Measurements from ENCODE around the gene PIP5K1B. TPM values are rescaled to one million over a fixed set of nuclear protein-coding genes. Genes with fewer than 3 reads are reported as not detected.

PIP5K1B gene
- total and polyA plus RNA-seq, 2 donors (not counting 1 experiment from before 2014, with no cell fraction given) = 11.8 to 24.1 TPM

DNA sequence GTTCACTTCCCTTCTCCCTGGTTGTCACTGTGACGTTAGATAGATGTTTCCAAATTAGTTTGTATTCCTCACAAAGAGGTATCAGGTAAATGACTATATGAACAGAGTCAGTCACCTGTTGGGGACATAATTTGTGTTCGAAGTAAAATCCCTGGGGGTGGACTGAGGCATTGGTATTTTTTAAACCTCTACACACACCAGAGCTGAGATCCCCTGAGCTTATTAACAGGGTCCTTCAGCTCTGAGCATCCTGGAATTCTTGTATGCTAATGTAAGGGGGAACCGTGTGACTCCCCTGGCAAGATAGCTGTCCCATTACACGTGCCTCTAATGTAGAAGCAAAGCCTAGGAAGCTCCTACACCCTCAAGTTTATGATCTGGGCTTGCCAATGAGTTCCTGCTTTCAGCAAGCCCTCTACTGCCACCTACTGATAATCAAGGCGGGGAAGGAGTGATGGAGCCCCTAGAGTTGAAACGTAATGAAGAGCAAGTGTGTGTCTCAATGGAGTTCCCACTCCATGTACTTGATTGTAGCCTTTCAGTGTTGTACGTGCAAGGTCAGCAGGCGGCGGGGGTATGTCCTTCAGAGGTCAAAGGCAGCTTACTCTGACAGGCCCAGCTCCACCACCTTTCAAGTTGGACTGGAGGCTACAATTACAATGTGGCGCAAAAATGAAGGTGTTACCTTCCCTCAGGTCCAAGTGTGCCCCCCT, 294.5 kb downstream of the PIP5K1B start:
- 43% methylated on average over 6 of the region's 10 CpGs for WGBS (ENCODE audit: insufficient coverage)
- no peak overlapping the region for H3K27ac ChIP-seq (ENCODE audit: low read length in 2 of 2)
- Mint-ChIP-seq H3K4me3 (no peak overlapping the region), H3K27me3 (no peaks in the 10 kb centered on the region), H3K27ac (peak overlapping the region; percentile 16), H3K9me3 (ENCODE audit: insufficient read depth) (no peaks in the 10 kb centered on the region), H3K4me1 (peaks cover 21% of the 10 kb centered on the region)
- H3K27me3 ChIP-seq (replicated peaks in 1 of 4; ENCODE audit: control extremely low read depth in 1 of 4, control insufficient read depth in 3 of 4, insufficient read depth in 4 of 4, low read length in 3 of 4) = no peaks in the 10 kb centered on the region
- H3K4me1 ChIP-seq (ENCODE audit: control insufficient read depth in 2 of 2, insufficient read depth in 2 of 2, low read length in 2 of 2) = peaks cover 0 to 7% of the 10 kb centered on the region in 2 donors
- ChIA-PET POLR2A (no interaction called here), CTCF (interaction anchor here (0.6 to 4.7 kb wide), 51 partner anchors 8 to 657 kb away, joined by 3 to 26 read pairs (median 4); partner anchors contain the start of genes FXN and PIP5K1B)
- ATAC-seq (ENCODE audit: low read depth) (peak; percentile 92), DNase-seq (peak; percentile 74)
- H3K36me3 ChIP-seq (replicated peaks in 1 of 2; ENCODE audit: control extremely low read depth in 1 of 2, control insufficient read depth in 1 of 2, extremely low read depth in 1 of 2, insufficient read depth in 2 of 2, low read length in 1 of 2) = peaks cover 0 to 4% of the 10 kb centered on the region in 2 experiments
- H3K4me3 ChIP-seq (ENCODE audit: control extremely low read depth in 1 of 5, extremely low read depth in 1 of 5, insufficient read depth in 1 of 5, low read depth in 2 of 5, low read length in 4 of 5) = no peak overlapping the region
- no peaks in the 10 kb centered on the region for H3K9me3 ChIP-seq (ENCODE audit: control extremely low read depth in 1 of 3, control insufficient read depth in 2 of 3, insufficient read depth in 1 of 3, low read length in 2 of 3)
- peaks cover 4% of the 10 kb centered on the region for H4K20me1 ChIP-seq (ENCODE audit: control insufficient read depth, insufficient read depth, low read length, poor library complexity, severe bottlenecking)
- no peaks in the 10 kb centered on the region for H3K79me2 ChIP-seq (ENCODE audit: control insufficient read depth, insufficient read depth, low read length)
- TF ChIP-seq, protein P1, sequence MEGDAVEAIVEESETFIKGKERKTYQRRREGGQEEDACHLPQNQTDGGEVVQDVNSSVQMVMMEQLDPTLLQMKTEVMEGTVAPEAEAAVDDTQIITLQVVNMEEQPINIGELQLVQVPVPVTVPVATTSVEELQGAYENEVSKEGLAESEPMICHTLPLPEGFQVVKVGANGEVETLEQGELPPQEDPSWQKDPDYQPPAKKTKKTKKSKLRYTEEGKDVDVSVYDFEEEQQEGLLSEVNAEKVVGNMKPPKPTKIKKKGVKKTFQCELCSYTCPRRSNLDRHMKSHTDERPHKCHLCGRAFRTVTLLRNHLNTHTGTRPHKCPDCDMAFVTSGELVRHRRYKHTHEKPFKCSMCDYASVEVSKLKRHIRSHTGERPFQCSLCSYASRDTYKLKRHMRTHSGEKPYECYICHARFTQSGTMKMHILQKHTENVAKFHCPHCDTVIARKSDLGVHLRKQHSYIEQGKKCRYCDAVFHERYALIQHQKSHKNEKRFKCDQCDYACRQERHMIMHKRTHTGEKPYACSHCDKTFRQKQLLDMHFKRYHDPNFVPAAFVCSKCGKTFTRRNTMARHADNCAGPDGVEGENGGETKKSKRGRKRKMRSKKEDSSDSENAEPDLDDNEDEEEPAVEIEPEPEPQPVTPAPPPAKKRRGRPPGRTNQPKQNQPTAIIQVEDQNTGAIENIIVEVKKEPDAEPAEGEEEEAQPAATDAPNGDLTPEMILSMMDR (IDR thresholded peaks at IDR 0.05) = peak; percentile 82
- no peak for TF ChIP-seq EZH2 (IDR thresholded peaks at IDR 0.05; ENCODE audit: borderline replicate concordance, insufficient read depth, low read depth, low read length, poor library complexity, severe bottlenecking)
- no peak overlapping the region for H3K4me2 ChIP-seq (replicated peaks; ENCODE audit: low read depth, low read length, poor library complexity, severe bottlenecking)
- H2AFZ ChIP-seq (ENCODE audit: insufficient read depth, low read depth, low read length, poor library complexity, severe bottlenecking) = no peak overlapping the region
- intact Hi-C loops (cut with micrococcal nuclease) = loop anchor here (1.0 to 10.0 kb wide), 4 partner anchors 292 to 495 kb away; partner anchors contain the start of gene PIP5K1B
- no peak overlapping the region for H3K9ac ChIP-seq (ENCODE audit: low read length)

DNA sequence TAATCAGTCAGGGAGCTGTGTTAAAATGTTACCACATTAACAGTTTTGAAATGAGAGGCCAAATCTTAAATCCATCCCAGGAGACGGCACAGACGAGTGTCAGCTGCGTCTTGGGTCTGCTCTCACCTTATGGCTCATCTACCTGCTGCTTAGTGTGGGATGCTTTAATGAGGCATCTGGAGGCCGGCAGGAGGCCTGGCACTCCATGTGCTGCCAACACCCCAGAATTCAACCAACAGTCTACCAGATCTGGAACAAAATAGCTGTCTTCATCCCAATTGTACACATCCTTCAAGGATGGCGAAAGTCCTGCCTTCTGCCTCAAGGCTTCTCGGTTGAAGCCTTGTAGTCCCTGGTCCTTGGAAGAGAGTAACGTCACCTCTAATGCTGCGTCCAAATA, 296.9 kb downstream of the PIP5K1B start:
- ChIA-PET POLR2A (no interaction called here), CTCF (interaction anchor here (1.4 to 1.5 kb wide), 2 partner anchors 316 to 440 kb away, joined by 3 to 4 read pairs; no protein-coding TSS in a partner anchor)
- H3K9me3 ChIP-seq (ENCODE audit: control extremely low read depth in 1 of 3, control insufficient read depth in 2 of 3, insufficient read depth in 1 of 3, low read length in 2 of 3) = no peaks in the 10 kb centered on the region
- DNase-seq = no peak
- no peak overlapping the region for H3K27ac ChIP-seq (ENCODE audit: low read length in 2 of 2)
- TF ChIP-seq, protein P1 (IDR thresholded peaks at IDR 0.05) = no peak
- TF ChIP-seq EZH2 (IDR thresholded peaks at IDR 0.05; ENCODE audit: borderline replicate concordance, insufficient read depth, low read depth, low read length, poor library complexity, severe bottlenecking) = no peak
- H3K27me3 Mint-ChIP-seq = no peaks in the 10 kb centered on the region
- H3K9ac ChIP-seq (ENCODE audit: low read length) = no peak overlapping the region
- H2AFZ ChIP-seq (ENCODE audit: insufficient read depth, low read depth, low read length, poor library complexity, severe bottlenecking) = no peak overlapping the region
- intact Hi-C loops (cut with micrococcal nuclease) = no loop called here
- H3K4me3 Mint-ChIP-seq = no peak overlapping the region
- WGBS (ENCODE audit: insufficient coverage) = 87% methylated on average over 3 of the region's 8 CpGs
- no peaks in the 10 kb centered on the region for H3K27me3 ChIP-seq (replicated peaks in 1 of 4; ENCODE audit: control extremely low read depth in 1 of 4, control insufficient read depth in 3 of 4, insufficient read depth in 4 of 4, low read length in 3 of 4)
- no peaks in the 10 kb centered on the region for H3K79me2 ChIP-seq (ENCODE audit: control insufficient read depth, insufficient read depth, low read length)
- H3K4me3 ChIP-seq (ENCODE audit: control extremely low read depth in 1 of 5, extremely low read depth in 1 of 5, insufficient read depth in 1 of 5, low read depth in 2 of 5, low read length in 4 of 5) = no peak overlapping the region
- H3K36me3 ChIP-seq (replicated peaks in 1 of 2; ENCODE audit: control extremely low read depth in 1 of 2, control insufficient read depth in 1 of 2, extremely low read depth in 1 of 2, insufficient read depth in 2 of 2, low read length in 1 of 2) = peaks cover 0 to 4% of the 10 kb centered on the region in 2 experiments
- no peaks in the 10 kb centered on the region for H3K9me3 Mint-ChIP-seq (ENCODE audit: insufficient read depth)
- no peak for ATAC-seq (ENCODE audit: low read depth)
- no peaks in the 10 kb centered on the region for H3K4me1 ChIP-seq (ENCODE audit: control insufficient read depth in 2 of 2, insufficient read depth in 2 of 2, low read length in 2 of 2)
- peaks cover 8% of the 10 kb centered on the region for H3K4me1 Mint-ChIP-seq
- no peak overlapping the region for H3K27ac Mint-ChIP-seq
- H4K20me1 ChIP-seq (ENCODE audit: control insufficient read depth, insufficient read depth, low read length, poor library complexity, severe bottlenecking) = peaks cover 4% of the 10 kb centered on the region
- H3K4me2 ChIP-seq (replicated peaks; ENCODE audit: low read depth, low read length, poor library complexity, severe bottlenecking) = no peak overlapping the region

Data from B cell (primary cell).